Measurements from ENCODE around the gene NPAS2. TPM values are rescaled to one million over a fixed set of nuclear protein-coding genes. Genes with fewer than 3 reads are reported as not detected.
A peak's percentile ranks its signal among the peaks of the same experiment; 100 is the strongest.

The NPAS2 gene
- total and polyA plus RNA-seq, 2 of the 8 experiments (the other 6 are each of a cell fraction or from before 2014, with no cell fraction given) = 1.8 to 1.9 TPM

DNA sequence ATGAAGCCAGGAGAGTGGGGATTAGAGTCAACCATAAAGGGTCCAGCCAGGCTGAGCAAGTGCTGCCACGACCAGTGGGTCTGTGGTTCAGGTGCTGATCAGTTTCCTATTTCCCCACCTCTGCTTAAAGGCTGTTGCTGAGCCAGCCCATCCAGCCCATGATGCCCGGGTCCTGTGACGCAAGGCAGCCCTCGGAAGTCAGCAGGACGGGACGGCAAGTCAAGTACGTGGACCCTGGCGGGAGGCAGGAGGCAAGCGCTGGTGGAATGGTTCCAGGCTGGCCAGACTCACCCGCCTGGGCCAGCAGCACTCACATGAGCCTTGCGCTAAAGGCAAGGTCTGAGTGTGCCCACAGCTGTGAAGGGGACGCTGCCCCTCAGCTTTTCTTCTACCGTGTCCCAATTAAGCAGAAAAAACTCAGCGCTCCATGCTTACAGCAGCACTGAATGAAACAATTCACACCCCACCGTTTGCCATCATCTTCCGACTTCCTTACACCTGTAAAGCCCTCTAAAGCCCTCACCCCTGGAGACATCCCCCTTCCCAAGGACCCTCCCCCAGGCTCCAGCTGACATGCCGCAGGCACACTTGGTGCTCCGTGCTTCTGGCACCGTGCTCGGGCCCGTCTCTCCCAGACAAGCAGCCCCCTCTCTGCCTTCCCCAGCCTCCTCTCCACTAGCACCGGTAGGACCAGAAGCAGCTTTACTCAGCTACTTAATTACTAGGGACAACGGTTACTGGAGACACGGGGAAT lies 170.9 kb downstream of the NPAS2 start:
- Histone ChIP-seq H2BK20ac (ENCODE audit: low read length) (no peak overlapping the region), H3K4me1 (replicated peaks in 1 of 4; ENCODE audit: control insufficient read depth in 3 of 4, insufficient read depth in 4 of 4, low read length in 3 of 4) (peaks cover 0 to 2% (median under 1%) of the 10 kb centered on the region in 4 experiments; a peak in 2 of 7 replicates), H3K27ac (ENCODE audit: low read depth, low read length) (no peak overlapping the region), H3K56ac (replicated peaks; ENCODE audit: insufficient read length, low read depth, low read length) (no peak overlapping the region), H2AFZ (ENCODE audit: low read length) (no peak overlapping the region), H3K79me1 (ENCODE audit: low read depth, low read length) (no peaks in the 10 kb centered on the region), H2BK12ac (ENCODE audit: low read depth, low read length) (peak overlapping the region; percentile 35; the same call in 1 of the 2 replicates), H3K23ac (ENCODE audit: insufficient read length) (no peak overlapping the region), H4K20me1 (replicated peaks in 1 of 2; ENCODE audit: control insufficient read depth in 1 of 2, insufficient read depth in 2 of 2, low read length in 2 of 2) (no peaks in the 10 kb centered on the region), H3K23me2 (ENCODE audit: low read depth, low read length) (no peaks in the 10 kb centered on the region), H4K91ac (replicated peaks; ENCODE audit: insufficient read length, low read length) (no peak overlapping the region), H2BK5ac (ENCODE audit: low read depth, low read length) (no peak overlapping the region), H3K4me2 (ENCODE audit: insufficient read depth in 1 of 2, low read depth in 2 of 2, low read length in 2 of 2) (no peak overlapping the region), H2BK120ac (replicated peaks; ENCODE audit: low read depth, low read length) (no peak overlapping the region), H3K9ac (replicated peaks in 1 of 4; ENCODE audit: extremely low read depth in 1 of 4, low read depth in 3 of 4, low read length in 3 of 4) (no peak overlapping the region; a peak in 1 of 7 replicates), H3K4ac (replicated peaks; ENCODE audit: insufficient read length, low read depth, low read length) (no peak overlapping the region), H3K79me2 (ENCODE audit: control insufficient read depth in 1 of 2, insufficient read depth in 2 of 2, low read length in 2 of 2) (no peaks in the 10 kb centered on the region), H4K5ac (ENCODE audit: insufficient read length, low read depth, low read length) (no peak overlapping the region), H3K27me3 (replicated peaks in 1 of 4; ENCODE audit: control insufficient read depth in 3 of 4, extremely low read depth in 1 of 4, insufficient read depth in 3 of 4, low read length in 3 of 4) (no peaks in the 10 kb centered on the region), H3K36me3 (ENCODE audit: control insufficient read depth in 2 of 4, insufficient read depth in 4 of 4, low read length in 3 of 4) (no peaks in the 10 kb centered on the region), H3K18ac (ENCODE audit: extremely low read depth, low read length) (no peak overlapping the region), H4K8ac (ENCODE audit: extremely low read depth, insufficient read depth, low read length) (no peak overlapping the region), H3K14ac (ENCODE audit: insufficient read length) (no peak overlapping the region), H2AK5ac (ENCODE audit: low read depth, low read length) (no peak overlapping the region), H3K9me3 (ENCODE audit: insufficient read depth in 2 of 2, low read depth in 1 of 2, low read length in 1 of 2) (no peaks in the 10 kb centered on the region), H3K4me3 (ENCODE audit: extremely low read depth in 1 of 4, insufficient read depth in 2 of 4, low read depth in 3 of 4, low read length in 4 of 4) (no peak overlapping the region), H2BK15ac (ENCODE audit: low read length) (no peak overlapping the region)
- ChIA-PET CTCF (ENCODE audit: partially characterized antibody) (interaction anchor here (1.1 to 2.7 kb wide), 3 partner anchors 14 to 384 kb away, joined by 3 to 14 read pairs (median 5); no protein-coding TSS in a partner anchor), POLR2A (ENCODE audit: partially characterized antibody) (interaction anchor here (1.0 to 7.0 kb wide), 2 partner anchors 9 to 14 kb away, joined by 3 to 63 read pairs; partner anchors contain the start of gene RPL31)
- DNase-seq (ENCODE audit: low read depth in 1 of 2, low spot score in 2 of 2) (no peak), FAIRE-seq (no peak)
- no peak for TF ChIP-seq ZNF274 (IDR thresholded peaks at IDR 0.05; ENCODE audit: borderline replicate concordance, extremely low read depth, low read length)
- no peak for TF ChIP-seq SIRT6 (IDR thresholded peaks at IDR 0.05; ENCODE audit: low read length)
- no peak for TF ChIP-seq CTCF (IDR thresholded peaks at IDR 0.05; ENCODE audit: control extremely low read depth in 1 of 3, insufficient read depth in 1 of 3, low read depth in 1 of 3, low read length in 3 of 3)
- 85% methylated on average over 22 of the region's 24 CpGs; no CpG with 5 or more reads in 1 of the 2 experiments for WGBS, 2 experiments (ENCODE audit: extremely low coverage in 1 of 2, insufficient coverage in 1 of 2, insufficient read length in 1 of 2, insufficient replicate concordance in 2 of 2, low coverage in 1 of 2, low lambda C conversion rate in 2 of 2, missing lambda C conversion rate in 1 of 2)

All from H1 (cell line).